Measurements from ENCODE around the gene TMEM52.

DNA sequence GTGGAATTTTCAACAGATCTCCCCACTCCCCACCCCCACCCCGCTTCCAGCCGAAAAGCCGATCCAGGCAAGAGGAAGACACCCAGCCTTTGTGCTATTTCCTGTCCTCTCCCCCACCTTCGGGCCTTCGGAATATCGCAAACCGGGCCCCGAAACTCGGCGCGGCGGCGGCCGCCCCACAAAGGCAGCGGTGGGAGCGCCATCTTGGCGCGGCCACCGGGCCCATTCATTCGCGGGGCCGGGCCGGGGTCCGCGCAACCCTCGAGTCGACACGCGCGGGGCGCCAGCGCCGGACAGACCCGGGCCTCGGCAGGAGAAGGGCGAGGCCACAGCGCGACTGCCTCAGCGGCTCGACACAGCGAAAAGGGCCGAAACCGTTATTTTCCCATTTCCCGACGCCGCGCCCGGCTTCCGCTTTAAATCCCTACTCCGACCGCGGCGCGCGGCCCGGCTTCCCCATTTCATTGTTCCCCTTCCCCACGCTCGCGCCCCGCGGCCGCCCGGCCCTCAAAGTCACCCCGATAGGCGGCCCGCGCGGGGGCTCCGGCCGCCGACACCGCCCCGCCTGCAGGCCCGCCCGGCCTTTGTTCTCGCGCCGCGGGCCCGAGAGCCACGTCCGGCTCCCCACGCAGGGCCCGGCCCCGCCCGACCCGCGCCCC is 29.1 kb downstream of the TMEM52 start:
- TF ChIP-seq ARNT (IDR thresholded peaks at IDR 0.05) (no peak), SUZ12 (IDR thresholded peaks at IDR 0.05) (no peak), TARDBP (IDR thresholded peaks at IDR 0.05) (no peak), LEF1 (IDR thresholded peaks at IDR 0.05; ENCODE audit: borderline replicate concordance) (no peak), ZNF384 (IDR thresholded peaks at IDR 0.05) (no peak)

All from HEK293T (cell line).